GM21529 (cell line): Measurements from ENCODE around the gene LRRIQ1.

Experiments used
- ATAC-seq: cut with Tn5 transposase; IDR thresholded peaks from one replicate; pipeline ENCODE4 v1.9.1; 2021; ENCODE audit not compliant: unreplicated experiment

The LRRIQ1 gene

GRCh38 chr12:85279449-85280164 is 243.5 kb downstream of the LRRIQ1 start:
- ATAC-seq: no peak

DNA sequence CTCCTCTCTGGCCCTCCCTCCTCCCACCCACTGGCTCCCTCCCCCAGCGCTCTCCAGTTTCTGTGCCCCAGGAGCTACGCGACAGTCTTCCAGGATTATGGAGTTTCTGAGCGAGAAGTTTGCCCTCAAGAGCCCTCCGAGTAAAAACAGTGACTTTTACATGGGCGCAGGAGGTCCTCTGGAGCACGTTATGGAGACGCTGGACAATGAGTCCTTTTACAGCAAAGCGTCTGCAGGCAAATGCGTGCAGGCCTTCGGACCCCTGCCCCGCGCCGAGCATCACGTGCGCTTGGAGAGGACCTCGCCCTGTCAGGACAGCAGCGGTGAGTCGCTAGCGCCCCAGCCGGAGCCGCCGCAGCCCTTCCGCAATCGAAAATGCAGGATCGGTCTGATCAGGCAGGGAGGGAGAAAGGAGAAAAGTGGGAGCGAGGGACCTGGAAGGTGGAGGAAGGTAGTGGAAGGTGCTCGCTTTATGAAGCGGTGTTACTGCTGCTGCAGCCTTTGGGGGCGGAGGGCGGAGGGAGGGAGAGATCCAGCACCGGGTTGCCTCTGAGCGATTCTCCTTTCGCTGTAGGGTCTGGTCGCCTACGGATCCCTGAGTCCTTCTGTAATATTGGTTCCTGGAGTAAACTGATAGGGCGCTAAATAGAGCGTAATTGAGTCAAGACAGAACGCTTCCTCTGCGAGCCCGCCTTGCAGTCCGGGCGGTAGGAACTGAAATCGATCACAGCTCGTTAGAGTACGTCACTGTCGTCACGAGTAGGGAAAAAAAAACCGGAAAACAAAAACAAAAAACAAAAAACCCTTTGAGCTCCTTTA is 244.2 kb downstream of the LRRIQ1 start, which contains the start of gene ALX1:
Gene ALX1, plus strand, starts transcription at position 56 of the 819 bp plus-strand sequence. Its CDS starts 42 bp downstream, at position 98.
- no peak for ATAC-seq

DNA sequence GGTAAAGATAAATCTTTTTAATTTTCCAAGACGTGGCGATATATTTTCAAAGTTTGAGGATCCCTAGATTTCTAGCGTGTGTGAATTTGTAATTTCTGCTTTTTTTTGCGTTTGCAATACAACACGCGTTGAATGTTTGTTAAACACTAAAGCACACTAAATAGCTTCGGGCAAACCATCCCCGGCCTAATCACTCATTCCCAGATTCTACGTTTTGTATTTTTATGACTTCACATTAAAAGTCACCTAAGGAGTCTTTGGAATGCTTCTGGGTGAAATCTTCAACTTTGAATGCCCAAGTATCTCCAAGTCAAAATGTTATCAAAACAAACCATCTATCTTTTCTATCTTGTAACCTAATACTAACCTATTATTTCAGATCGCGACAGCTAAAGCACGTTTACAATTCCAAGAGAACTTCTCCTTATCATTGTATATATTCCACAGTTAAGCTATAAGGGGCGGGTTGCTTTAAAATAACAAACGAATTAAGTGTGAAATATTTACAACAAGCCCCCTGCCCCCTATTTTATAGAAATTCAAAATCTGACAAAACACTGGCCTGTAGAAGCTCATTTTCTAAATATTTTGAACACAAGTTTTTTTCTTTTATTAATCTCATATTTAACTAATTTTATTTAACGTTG is 245.0 kb downstream of the LRRIQ1 start:
- ATAC-seq: no peak

- ATAC-seq: no peak
Observed at GRCh38 chr12:85281636-85282312, 245.6 kb downstream of the LRRIQ1 start.

DNA sequence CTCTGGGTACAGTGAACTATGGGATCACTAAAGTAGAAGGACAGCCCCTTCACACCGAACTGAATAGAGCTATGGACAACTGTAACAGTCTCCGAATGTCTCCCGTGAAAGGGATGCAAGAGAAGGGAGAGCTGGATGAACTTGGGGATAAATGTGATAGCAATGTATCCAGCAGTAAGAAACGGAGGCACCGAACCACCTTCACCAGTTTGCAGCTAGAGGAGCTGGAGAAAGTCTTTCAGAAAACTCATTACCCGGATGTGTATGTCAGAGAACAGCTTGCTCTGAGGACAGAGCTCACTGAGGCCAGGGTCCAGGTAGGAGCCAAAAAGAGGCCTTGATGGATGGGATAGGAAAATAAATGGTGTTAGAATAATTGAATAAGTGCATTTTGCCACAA is 247.4 kb downstream of the LRRIQ1 start:
- no peak for ATAC-seq
